Breast epithelium (tissue), 3 donors: ENCODE measurements around the gene TRERF1.

Source experiments
- POLR2A ChIP-seq: fragments of 450-650 bp; IDR thresholded peaks from one replicate; pipeline ENCODE4 v1.6.1; 2016; ENCODE audit warnings: antibody characterized with exemption, mild to moderate bottlenecking, moderate library complexity
- POLR2AphosphoS5 ChIP-seq, 3 donors: sonication (generic); formaldehyde crosslinking; IDR thresholded peaks; one replicate each; pipeline ENCODE4 v1.6.1; 2017; ENCODE audit warnings: antibody characterized with exemption in 3 of 3
- TF ChIP-seq, protein P1 (sequence below), 3 donors: fragments of 450-650 bp; IDR thresholded peaks; one replicate each; pipeline ENCODE4 v1.5.1; 2016 to 2017; ENCODE audit warnings: antibody characterized with exemption in 3 of 3, mild to moderate bottlenecking in 3 of 3, moderate library complexity in 3 of 3

DNA sequence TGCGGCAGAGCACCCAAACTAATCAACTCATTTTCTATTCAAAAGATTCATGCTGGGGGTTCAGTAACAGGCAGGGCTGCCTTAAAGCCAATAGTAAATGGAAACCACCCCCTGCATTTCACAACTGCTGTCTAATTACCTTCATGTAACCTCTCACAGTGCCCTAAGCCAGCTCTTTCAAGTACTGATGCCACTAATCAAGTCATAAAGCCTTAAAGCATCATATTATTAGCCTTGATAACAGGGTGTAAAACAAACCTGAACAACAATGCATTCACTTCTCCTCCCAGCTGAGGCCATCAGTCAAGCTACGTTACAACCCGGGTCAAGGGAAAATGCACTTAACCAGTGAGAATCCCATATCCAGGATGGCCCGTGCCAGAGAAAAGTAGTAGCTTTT, 33.0 kb downstream of the TRERF1 start:
- TF ChIP-seq, protein P1, sequence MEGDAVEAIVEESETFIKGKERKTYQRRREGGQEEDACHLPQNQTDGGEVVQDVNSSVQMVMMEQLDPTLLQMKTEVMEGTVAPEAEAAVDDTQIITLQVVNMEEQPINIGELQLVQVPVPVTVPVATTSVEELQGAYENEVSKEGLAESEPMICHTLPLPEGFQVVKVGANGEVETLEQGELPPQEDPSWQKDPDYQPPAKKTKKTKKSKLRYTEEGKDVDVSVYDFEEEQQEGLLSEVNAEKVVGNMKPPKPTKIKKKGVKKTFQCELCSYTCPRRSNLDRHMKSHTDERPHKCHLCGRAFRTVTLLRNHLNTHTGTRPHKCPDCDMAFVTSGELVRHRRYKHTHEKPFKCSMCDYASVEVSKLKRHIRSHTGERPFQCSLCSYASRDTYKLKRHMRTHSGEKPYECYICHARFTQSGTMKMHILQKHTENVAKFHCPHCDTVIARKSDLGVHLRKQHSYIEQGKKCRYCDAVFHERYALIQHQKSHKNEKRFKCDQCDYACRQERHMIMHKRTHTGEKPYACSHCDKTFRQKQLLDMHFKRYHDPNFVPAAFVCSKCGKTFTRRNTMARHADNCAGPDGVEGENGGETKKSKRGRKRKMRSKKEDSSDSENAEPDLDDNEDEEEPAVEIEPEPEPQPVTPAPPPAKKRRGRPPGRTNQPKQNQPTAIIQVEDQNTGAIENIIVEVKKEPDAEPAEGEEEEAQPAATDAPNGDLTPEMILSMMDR (IDR thresholded peaks at IDR 0.05), result no peak
- TF ChIP-seq POLR2A (no peak), POLR2AphosphoS5 (IDR thresholded peaks at IDR 0.05) (no peak)
